Liver (tissue), 9 donors: Measurements from ENCODE around the gene ARHGAP6. TPM values are rescaled to one million over a fixed set of nuclear protein-coding genes. Genes with fewer than 3 reads are reported as not detected.

ENCODE experiments used
- DNase-seq: peaks from one replicate; pipeline ENCODE4 v3.0.0-alpha.2; 2017; ENCODE audit warnings: low spot score
- H3K27ac ChIP-seq, 2 donors: one replicate each; pipeline ENCODE4 v1.7.0; 2013; ENCODE audit warnings: inconsistent platforms in 2 of 2, low read length in 2 of 2, control low read depth in 1 of 2, low read depth in 1 of 2, mild to moderate bottlenecking in 1 of 2
- H3K27me3 ChIP-seq, 4 donors: one replicate each; pipeline versions ENCODE4 v1.6.1 to v1.7.0; 2013; ENCODE audit warnings: low read length in 3 of 4, inconsistent platforms in 1 of 4, mild to moderate bottlenecking in 1 of 4, moderate library complexity in 1 of 4; ENCODE audit not compliant: control insufficient read depth in 4 of 4, insufficient read depth in 4 of 4
- H3K36me3 ChIP-seq, 4 donors: one replicate each; pipeline versions ENCODE4 v1.6.1 to v1.7.0; 2013; ENCODE audit warnings: low read length in 3 of 4, mild to moderate bottlenecking in 3 of 4, low read depth in 1 of 4, moderate library complexity in 1 of 4; ENCODE audit not compliant: control insufficient read depth in 4 of 4, insufficient read depth in 3 of 4
- H3K4me1 ChIP-seq, 4 donors: one replicate each; pipeline versions ENCODE4 v1.6.1 to v1.7.0; 2013; ENCODE audit warnings: low read length in 3 of 4, mild to moderate bottlenecking in 3 of 4, moderate library complexity in 1 of 4; ENCODE audit not compliant: control insufficient read depth in 4 of 4, insufficient read depth in 4 of 4
- H3K4me3 ChIP-seq, 3 donors: one replicate each; pipeline versions ENCODE4 v1.6.1 to v1.7.0; 2013; ENCODE audit warnings: low read length in 3 of 3, control low read depth in 1 of 3, low read depth in 1 of 3, mild to moderate bottlenecking in 1 of 3
- H3K9ac ChIP-seq, 2 donors: one replicate each; pipeline ENCODE4 v1.7.0; 2013; ENCODE audit warnings: low read length in 2 of 2, mild to moderate bottlenecking in 2 of 2, moderate library complexity in 2 of 2, control low read depth in 1 of 2, low read depth in 1 of 2
- H3K9me3 ChIP-seq, 4 donors: one replicate each; pipeline versions ENCODE4 v1.6.1 to v1.7.0; 2013; ENCODE audit warnings: low read length in 3 of 4; ENCODE audit not compliant: control insufficient read depth in 4 of 4
- ATF3 ChIP-seq: IDR thresholded peaks from 2 replicates; pipeline ENCODE4 v1.6.1; 2016; ENCODE audit warnings: antibody characterized with exemption
- CTCF ChIP-seq: fragments of 150-350 bp; IDR thresholded peaks from 2 replicates; pipeline ENCODE4 v1.5.1; 2017; ENCODE audit warnings: improper control_type of control experiment, low read depth, low read length; ENCODE audit not compliant: missing input control
- EGR1 ChIP-seq, 2 donors: IDR thresholded peaks; 2 replicates each; pipeline ENCODE4 v1.6.1; 2016 to 2018; ENCODE audit warnings: antibody characterized with exemption in 2 of 2, low read depth in 2 of 2
- FOXA2 ChIP-seq: IDR thresholded peaks from 2 replicates; pipeline ENCODE4 v1.6.1; 2016; ENCODE audit warnings: antibody characterized with exemption
- HNF4A ChIP-seq, 2 donors: conservative IDR thresholded peaks; 2 replicates each; pipeline ENCODE4 v1.6.1; 2016; ENCODE audit warnings: antibody characterized with exemption in 2 of 2, mild to moderate bottlenecking in 2 of 2
- HNF4G ChIP-seq: IDR thresholded peaks from 2 replicates; pipeline ENCODE4 v1.6.1; 2016; ENCODE audit warnings: antibody characterized with exemption
- JUND ChIP-seq, 2 donors: IDR thresholded peaks; 2 replicates each; pipeline ENCODE4 v1.6.1; 2016; ENCODE audit warnings: antibody characterized with exemption in 2 of 2
- MAX ChIP-seq: IDR thresholded peaks from 2 replicates; pipeline ENCODE4 v1.6.1; 2016; ENCODE audit warnings: antibody characterized with exemption
- NR2F2 ChIP-seq: IDR thresholded peaks from 2 replicates; pipeline ENCODE4 v1.6.1; 2016; ENCODE audit warnings: antibody characterized with exemption
- RAD21 ChIP-seq, 2 donors: IDR thresholded peaks; 2 replicates each; pipeline ENCODE4 v1.6.1; 2016; ENCODE audit warnings: antibody characterized with exemption in 2 of 2, mild to moderate bottlenecking in 2 of 2
- REST ChIP-seq: IDR thresholded peaks from 2 replicates; pipeline ENCODE4 v1.6.1; 2016; ENCODE audit warnings: antibody characterized with exemption, mild to moderate bottlenecking
- RXRA ChIP-seq, 2 donors: IDR thresholded peaks; 2 replicates each; pipeline ENCODE4 v1.6.1; 2017 to 2018; ENCODE audit warnings: antibody characterized with exemption in 2 of 2, mild to moderate bottlenecking in 1 of 2
- SP1 ChIP-seq: IDR thresholded peaks from 2 replicates; pipeline ENCODE4 v1.6.1; 2018; ENCODE audit warnings: antibody characterized with exemption, mild to moderate bottlenecking
- TAF1 ChIP-seq: conservative IDR thresholded peaks from 2 replicates; pipeline ENCODE4 v1.6.1; 2016; ENCODE audit warnings: antibody characterized with exemption, mild to moderate bottlenecking
- YY1 ChIP-seq: IDR thresholded peaks from 2 replicates; pipeline ENCODE4 v1.6.1; 2016; ENCODE audit warnings: antibody characterized with exemption, mild to moderate bottlenecking
- ZBTB33 ChIP-seq: IDR thresholded peaks from 2 replicates; pipeline ENCODE4 v1.6.1; 2016; ENCODE audit warnings: antibody characterized with exemption
- WGBS: extraction: QIAGEN DNeasy Blood & Tissue Kit; methylation state at CpG from one replicate; pipeline ENCODE4 v1.1.7; 2013; 5-methylcytosine and 5-hydroxymethylcytosine counted together
- polyA plus RNA-seq, 2 donors: library from polyadenylated mRNA; stranded (reverse) in 1 of 2; unstranded in 1 of 2; fragments of 200-250 nt in 1 of 2; fragments of >200 nt in 1 of 2; fragmentation: Nextera tagmentation in 1 of 2; extraction: Ambion mirVana in 1 of 2; gene quantifications; one replicate each; pipeline versions ENCODE4 v1.2.1 to v1.2.3, GENCODE V29; 2013 to 2015
- total RNA-seq, 2 donors: library from RNA; depleted of rRNA; stranded (reverse); fragments of >200 nt; gene quantifications; one replicate each; pipeline ENCODE4 v1.2.3, GENCODE V29; 2014
- donor health status: healthy.
- donor health status: healthy.
- donor health status: healthy.
- donor health status: healthy.
- donor health status: healthy.

The ARHGAP6 gene
- total and polyA plus RNA-seq, 4 donors = 0.10 to 2.2 (median 0.65) TPM

- Histone ChIP-seq H3K4me1 (no peaks in the 10 kb centered on the region), H3K9me3 (no peaks in the 10 kb centered on the region), H3K4me3 (no peak overlapping the region), H3K36me3 (no peaks in the 10 kb centered on the region), H3K9ac (no peak overlapping the region), H3K27me3 (no peaks in the 10 kb centered on the region), H3K27ac (no peak overlapping the region)
- 52% methylated on average over 1 of the region's 1 CpG for WGBS
- no peak for TF ChIP-seq RAD21 (IDR thresholded peaks at IDR 0.05)
- no peak for TF ChIP-seq ATF3
- TF ChIP-seq MAX = no peak
- no peak for DNase-seq
These were observed 33.0 kb downstream of the ARHGAP6 start for GRCh38 chrX:11632732-11633131.

GRCh38 chrX:11629593-11630211 is 36.0 kb downstream of the ARHGAP6 start:
- Histone ChIP-seq H3K9ac (no peak overlapping the region), H3K4me1 (no peaks in the 10 kb centered on the region), H3K36me3 (no peaks in the 10 kb centered on the region), H3K27ac (no peak overlapping the region), H3K4me3 (no peak overlapping the region), H3K27me3 (no peaks in the 10 kb centered on the region), H3K9me3 (peaks cover 0 to 2% (median 0%) of the 10 kb centered on the region in 4 donors)
- TF ChIP-seq ZBTB33 (no peak), HNF4G (no peak), EGR1 (IDR thresholded peaks at IDR 0.05; ENCODE audit: low read depth in 2 of 2) (no peak), HNF4A (conservative IDR thresholded peaks at IDR 0.05) (no peak), REST (no peak), RXRA (IDR thresholded peaks at IDR 0.05) (no peak), JUND (IDR thresholded peaks at IDR 0.05) (no peak), FOXA2 (no peak), MAX (no peak), NR2F2 (no peak), ATF3 (no peak), TAF1 (no peak), YY1 (no peak), CTCF (no peak), RAD21 (IDR thresholded peaks at IDR 0.05) (no peak), SP1 (no peak)
- DNase-seq = no peak
- WGBS = 55% methylated on average over 4 of the region's 4 CpGs
